ENCODE measurements around the gene CCDC188. TPM values are rescaled to one million over a fixed set of nuclear protein-coding genes. Genes with fewer than 3 reads are reported as not detected.
A peak's percentile ranks its signal among the peaks of the same experiment; 100 is the strongest.

Gene CCDC188
- total RNA-seq, 1 donor: 0.36 TPM

DNA sequence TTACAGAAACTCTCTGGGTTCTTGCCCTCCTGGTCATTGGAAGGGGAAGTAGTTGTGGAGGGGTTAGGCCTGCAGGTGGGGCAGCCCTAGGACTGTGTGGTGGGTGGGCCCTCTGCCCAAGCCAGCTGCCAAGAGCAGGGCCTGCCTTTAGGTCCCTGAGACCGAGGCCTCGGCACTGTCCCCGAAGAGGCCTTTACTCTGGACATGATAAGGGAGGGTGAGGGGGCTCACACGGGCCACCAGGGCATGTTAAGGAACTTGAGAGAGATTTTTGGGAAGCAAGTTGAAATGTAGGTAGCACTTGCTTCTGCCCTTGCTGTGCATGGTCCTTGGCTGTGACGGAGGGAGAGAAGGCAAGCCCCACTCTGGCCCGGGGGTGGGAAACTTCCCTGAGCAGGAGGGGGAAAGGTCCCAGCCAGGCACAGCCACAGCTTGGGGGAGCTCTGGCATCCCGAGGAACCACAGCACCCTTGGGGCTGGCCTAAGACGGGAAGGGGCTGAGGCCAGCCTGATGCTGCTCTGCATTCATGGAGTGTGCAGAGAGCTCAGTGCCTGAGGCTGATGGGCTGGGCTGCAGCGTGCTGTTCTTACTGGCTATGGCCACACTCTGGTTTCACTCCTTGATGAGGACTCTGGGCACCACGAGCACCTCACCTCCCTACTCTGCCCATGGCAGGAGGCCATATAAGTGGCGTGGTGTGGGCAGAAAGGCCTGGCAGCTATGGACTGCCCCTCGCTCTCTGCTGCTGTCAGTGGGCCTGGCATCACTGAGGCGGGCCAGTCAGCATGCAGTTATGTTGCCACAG, 42.7 kb downstream of the CCDC188 start:
- Histone ChIP-seq H3K27me3 (ENCODE audit: insufficient read depth, low read length) (no peaks in the 10 kb centered on the region), H3K36me3 (ENCODE audit: insufficient read depth, low read length) (peaks cover 83% of the 10 kb centered on the region), H2AFZ (ENCODE audit: low read length) (no peak overlapping the region), H3K79me2 (ENCODE audit: insufficient read depth, low read length) (peaks cover 34% of the 10 kb centered on the region), H3K27ac (ENCODE audit: low read depth, low read length) (no peak overlapping the region), H4K20me1 (ENCODE audit: insufficient read depth, low read length) (peaks cover 9% of the 10 kb centered on the region), H3K4me3 (ENCODE audit: insufficient read depth, low read length) (no peak overlapping the region), H3K9me3 (ENCODE audit: low read depth, low read length) (no peaks in the 10 kb centered on the region), H3K4me2 (ENCODE audit: insufficient read depth, low read length) (no peak overlapping the region), H3K4me1 (ENCODE audit: insufficient read depth, low read length) (no peaks in the 10 kb centered on the region)
- peak; percentile 82 for DNase-seq (ENCODE audit: insufficient read length, low spot score, missing footprints)
- TF ChIP-seq, protein P1, sequence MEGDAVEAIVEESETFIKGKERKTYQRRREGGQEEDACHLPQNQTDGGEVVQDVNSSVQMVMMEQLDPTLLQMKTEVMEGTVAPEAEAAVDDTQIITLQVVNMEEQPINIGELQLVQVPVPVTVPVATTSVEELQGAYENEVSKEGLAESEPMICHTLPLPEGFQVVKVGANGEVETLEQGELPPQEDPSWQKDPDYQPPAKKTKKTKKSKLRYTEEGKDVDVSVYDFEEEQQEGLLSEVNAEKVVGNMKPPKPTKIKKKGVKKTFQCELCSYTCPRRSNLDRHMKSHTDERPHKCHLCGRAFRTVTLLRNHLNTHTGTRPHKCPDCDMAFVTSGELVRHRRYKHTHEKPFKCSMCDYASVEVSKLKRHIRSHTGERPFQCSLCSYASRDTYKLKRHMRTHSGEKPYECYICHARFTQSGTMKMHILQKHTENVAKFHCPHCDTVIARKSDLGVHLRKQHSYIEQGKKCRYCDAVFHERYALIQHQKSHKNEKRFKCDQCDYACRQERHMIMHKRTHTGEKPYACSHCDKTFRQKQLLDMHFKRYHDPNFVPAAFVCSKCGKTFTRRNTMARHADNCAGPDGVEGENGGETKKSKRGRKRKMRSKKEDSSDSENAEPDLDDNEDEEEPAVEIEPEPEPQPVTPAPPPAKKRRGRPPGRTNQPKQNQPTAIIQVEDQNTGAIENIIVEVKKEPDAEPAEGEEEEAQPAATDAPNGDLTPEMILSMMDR (IDR thresholded peaks at IDR 0.05; ENCODE audit: extremely low read depth, low read depth, low read length): no peak

DNA sequence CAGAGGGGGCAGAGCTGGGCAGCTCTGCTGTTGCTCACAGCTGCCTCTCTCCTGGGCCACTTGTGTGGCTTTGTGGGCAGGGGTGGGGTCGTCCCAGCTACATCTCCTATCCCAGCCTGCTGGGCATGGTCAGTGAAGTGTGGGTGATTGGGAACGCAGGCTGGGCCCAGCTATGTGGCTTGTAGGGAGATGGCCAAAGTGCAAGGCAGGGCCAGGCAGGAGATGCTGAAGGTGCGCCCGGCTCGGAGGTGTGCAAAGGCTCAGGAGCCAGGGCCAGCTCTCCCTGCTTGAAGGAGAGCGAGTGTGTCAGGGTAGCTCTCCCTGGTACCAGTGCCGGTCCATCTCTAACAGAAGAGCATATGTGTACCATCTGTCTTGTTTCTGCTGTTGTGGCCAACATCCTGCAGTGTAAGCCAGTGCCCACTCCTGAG, 43.4 kb downstream of the CCDC188 start:
- TF ChIP-seq, protein P1 (IDR thresholded peaks at IDR 0.05; ENCODE audit: extremely low read depth, low read depth, low read length): no peak
- Histone ChIP-seq H4K20me1 (ENCODE audit: insufficient read depth, low read length) (peaks cover 9% of the 10 kb centered on the region), H3K4me3 (ENCODE audit: insufficient read depth, low read length) (no peak overlapping the region), H3K4me2 (ENCODE audit: insufficient read depth, low read length) (no peak overlapping the region), H2AFZ (ENCODE audit: low read length) (no peak overlapping the region), H3K9me3 (ENCODE audit: low read depth, low read length) (no peaks in the 10 kb centered on the region), H3K27ac (ENCODE audit: low read depth, low read length) (no peak overlapping the region), H3K4me1 (ENCODE audit: insufficient read depth, low read length) (no peaks in the 10 kb centered on the region), H3K27me3 (ENCODE audit: insufficient read depth, low read length) (no peaks in the 10 kb centered on the region), H3K36me3 (ENCODE audit: insufficient read depth, low read length) (peaks cover 80% of the 10 kb centered on the region), H3K79me2 (ENCODE audit: insufficient read depth, low read length) (peaks cover 38% of the 10 kb centered on the region)
- DNase-seq (ENCODE audit: insufficient read length, low spot score, missing footprints): peak; percentile 78

DNA sequence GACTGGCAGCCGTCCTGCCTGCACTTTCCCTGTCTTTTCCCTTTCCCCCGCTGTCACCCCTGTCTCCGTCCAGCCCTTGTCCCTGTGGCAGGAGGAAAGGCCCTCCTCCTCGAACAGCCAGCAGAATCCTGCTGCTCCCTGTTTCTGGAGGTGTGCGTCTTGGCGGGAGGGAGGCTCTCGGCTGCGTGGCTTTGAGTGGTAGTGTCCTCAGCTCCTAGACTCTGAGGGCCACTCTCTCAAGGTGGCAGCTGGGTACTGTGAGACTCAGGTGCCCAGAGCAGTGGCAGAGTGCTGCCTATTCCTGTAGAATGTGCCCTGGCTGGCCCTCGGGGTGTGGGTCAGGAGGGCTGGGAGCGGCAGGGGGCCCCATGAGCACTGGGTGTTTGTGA, 44.0 kb downstream of the CCDC188 start:
- Histone ChIP-seq H3K4me3 (ENCODE audit: insufficient read depth, low read length) (no peak overlapping the region), H3K9me3 (ENCODE audit: low read depth, low read length) (no peaks in the 10 kb centered on the region), H3K27me3 (ENCODE audit: insufficient read depth, low read length) (no peaks in the 10 kb centered on the region), H3K27ac (ENCODE audit: low read depth, low read length) (no peak overlapping the region), H3K4me2 (ENCODE audit: insufficient read depth, low read length) (no peak overlapping the region), H2AFZ (ENCODE audit: low read length) (no peak overlapping the region), H3K36me3 (ENCODE audit: insufficient read depth, low read length) (peaks cover 78% of the 10 kb centered on the region), H3K4me1 (ENCODE audit: insufficient read depth, low read length) (no peaks in the 10 kb centered on the region), H4K20me1 (ENCODE audit: insufficient read depth, low read length) (peaks cover 14% of the 10 kb centered on the region), H3K79me2 (ENCODE audit: insufficient read depth, low read length) (peaks cover 45% of the 10 kb centered on the region)
- TF ChIP-seq, protein P1 (IDR thresholded peaks at IDR 0.05; ENCODE audit: extremely low read depth, low read depth, low read length): no peak
- DNase-seq (ENCODE audit: insufficient read length, low spot score, missing footprints): peak; percentile 75

DNA sequence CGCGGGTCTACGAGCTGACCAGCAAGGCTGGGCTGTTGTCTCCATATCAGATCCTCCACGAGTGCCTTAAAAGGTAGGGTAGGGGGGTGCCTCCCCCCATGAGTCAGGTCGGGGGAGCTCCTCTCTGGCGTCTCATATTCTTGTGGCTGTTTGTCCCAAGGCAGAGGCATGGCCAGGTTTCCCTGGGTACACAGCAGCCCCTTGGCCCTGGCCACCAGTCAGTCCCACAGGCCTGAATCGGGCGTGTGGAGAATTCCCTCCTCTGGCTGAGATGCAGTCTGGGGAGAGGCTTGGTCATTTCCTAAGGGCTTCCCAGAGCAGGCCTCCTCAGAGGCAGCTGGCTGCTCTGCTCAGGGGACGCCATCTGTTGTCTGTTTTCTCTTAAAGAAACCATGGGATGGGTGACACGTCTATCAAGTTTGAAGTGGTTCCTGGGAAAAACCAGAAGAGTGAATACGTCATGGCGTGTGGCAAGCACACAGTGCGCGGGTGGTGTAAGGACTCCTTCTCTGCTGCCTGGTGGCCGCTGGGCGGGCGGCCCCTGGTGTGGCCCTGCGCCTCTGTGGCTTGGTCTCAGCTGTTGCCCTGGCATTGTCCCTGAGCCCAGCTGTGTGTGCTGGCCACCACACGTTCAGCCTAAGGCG, 44.5 kb downstream of the CCDC188 start:
- no peak overlapping the region for H2AFZ ChIP-seq (ENCODE audit: low read length)
- H4K20me1 ChIP-seq (ENCODE audit: insufficient read depth, low read length): peaks cover 18% of the 10 kb centered on the region
- H3K36me3 ChIP-seq (ENCODE audit: insufficient read depth, low read length): peaks cover 77% of the 10 kb centered on the region
- H3K27ac ChIP-seq (ENCODE audit: low read depth, low read length): no peak overlapping the region
- H3K9me3 ChIP-seq (ENCODE audit: low read depth, low read length): no peaks in the 10 kb centered on the region
- H3K27me3 ChIP-seq (ENCODE audit: insufficient read depth, low read length): no peaks in the 10 kb centered on the region
- H3K4me3 ChIP-seq (ENCODE audit: insufficient read depth, low read length): no peak overlapping the region
- H3K4me1 ChIP-seq (ENCODE audit: insufficient read depth, low read length): no peaks in the 10 kb centered on the region
- peaks cover 50% of the 10 kb centered on the region for H3K79me2 ChIP-seq (ENCODE audit: insufficient read depth, low read length)
- TF ChIP-seq, protein P1 (IDR thresholded peaks at IDR 0.05; ENCODE audit: extremely low read depth, low read depth, low read length): no peak
- H3K4me2 ChIP-seq (ENCODE audit: insufficient read depth, low read length): no peak overlapping the region
- peak; percentile 74 for DNase-seq (ENCODE audit: insufficient read length, low spot score, missing footprints)
